Endothelial cell of umbilical vein (primary cell): ENCODE results near the gene AKAP13. TPM values are rescaled to one million over a fixed set of nuclear protein-coding genes. Genes with fewer than 3 reads are reported as not detected.

ENCODE experiments used
- BruUV-seq: library from RNA; stranded (reverse); fragments of 400-500 nt; replicated peaks from 2 replicates; lab custom pipeline; 2021; lab: Mats Ljungman, UMichigan
- CTCF ChIA-PET: fragments of 300-600, 350-600 bp; sonication (Branson Sonifier 250); formaldehyde crosslinking; loops from one replicate; lab custom pipeline; 2021; ENCODE audit warnings: antibody characterized with exemption, inconsistent platforms; lab: Charles Lee
- POLR2A ChIA-PET: fragments of 300-600, 350-600 bp; sonication (Branson Sonifier 250); formaldehyde crosslinking; loops from one replicate; lab custom pipeline; 2021; ENCODE audit warnings: antibody characterized with exemption, inconsistent platforms; lab: Charles Lee
- DNase-seq: peaks from one replicate; pipeline ENCODE4 v3.0.0-alpha.2; 2011; ENCODE audit warnings: low read depth, low spot score
- FAIRE-seq: peaks from 2 replicates; lab custom pipeline; 2011; peaks lifted over from hg19 to GRCh38; lab: Jason Lieb, UNC
- H2AFZ ChIP-seq: 2 replicates; pipeline ENCODE4 v1.6.0; 2012; ENCODE audit warnings: low read depth, low read length, control low read depth, inconsistent platforms
- H3K27ac ChIP-seq: 2 replicates; pipeline ENCODE4 v1.5.1; 2011; ENCODE audit warnings: low read depth, mild to moderate bottlenecking, control low read depth, low read length, moderate library complexity; ENCODE audit not compliant: insufficient read depth
- H3K27me3 ChIP-seq, 2 experiments: 2 replicates each; pipeline versions ENCODE4 v1.6.0 to v1.6.1; 2011; ENCODE audit warnings: low read length in 2 of 2, mixed read lengths in 1 of 2; ENCODE audit not compliant: control insufficient read depth in 2 of 2, insufficient read depth in 2 of 2
- H3K36me3 ChIP-seq, 2 experiments: 2 replicates in 1 of 2; 3 replicates in 1 of 2; pipeline ENCODE4 v1.5.1; 2011; ENCODE audit warnings: low read length in 2 of 2, mild to moderate bottlenecking in 1 of 2, moderate library complexity in 1 of 2; ENCODE audit not compliant: control insufficient read depth in 2 of 2, insufficient read depth in 2 of 2; ENCODE audit errors: extremely low read depth in 1 of 2
- H3K4me1 ChIP-seq: 3 replicates; pipeline ENCODE4 v1.5.1; 2011; ENCODE audit warnings: mild to moderate bottlenecking, low read length; ENCODE audit not compliant: control insufficient read depth, insufficient read depth; ENCODE audit errors: extremely low read depth
- H3K4me2 ChIP-seq: 2 replicates; pipeline ENCODE4 v1.6.1; 2011; ENCODE audit warnings: low read length, control low read depth, mixed read lengths; ENCODE audit not compliant: insufficient read depth
- H3K4me3 ChIP-seq, 3 experiments: fragments of 200-600 bp in 1 of 3; sonication (generic), shearing (Covaris generic) in 1 of 3; replicated peaks in 1 of 3; 2 replicates each; pipeline ENCODE4 v1.5.1; 2011 to 2016; ENCODE audit warnings: control low read depth in 3 of 3, low read length in 3 of 3, mild to moderate bottlenecking in 2 of 3, inconsistent platforms in 1 of 3, low read depth in 1 of 3, moderate library complexity in 1 of 3; ENCODE audit not compliant: insufficient read depth in 1 of 3
- H3K79me2 ChIP-seq: 2 replicates; pipeline ENCODE4 v1.6.0; 2012; ENCODE audit warnings: low read length, inconsistent platforms; ENCODE audit not compliant: control insufficient read depth, insufficient read depth
- H3K9ac ChIP-seq: replicated peaks from 2 replicates; pipeline ENCODE3; 2011; ENCODE audit warnings: low read length, control low read depth; ENCODE audit not compliant: insufficient read depth; ENCODE audit errors: extremely low read depth
- H3K9me1 ChIP-seq: replicated peaks from 3 replicates; pipeline ENCODE4 v1.6.0; 2011; ENCODE audit warnings: mild to moderate bottlenecking, low read length; ENCODE audit not compliant: control insufficient read depth, insufficient read depth; ENCODE audit errors: extremely low read depth
- H3K9me3 ChIP-seq: replicated peaks from 2 replicates; pipeline ENCODE4 v1.5.1; 2012; ENCODE audit warnings: low read length, inconsistent platforms; ENCODE audit not compliant: control insufficient read depth, insufficient read depth
- H4K20me1 ChIP-seq: replicated peaks from 2 replicates; pipeline ENCODE3; 2011; ENCODE audit warnings: mild to moderate bottlenecking, low read length; ENCODE audit not compliant: control insufficient read depth, insufficient read depth; ENCODE audit errors: extremely low read depth
- CTCF ChIP-seq, 2 donors: IDR thresholded peaks; 1 replicate in 1 of 2; 2 replicates in 1 of 2; pipeline ENCODE4 v1.5.1; 2011; ENCODE audit warnings: low read length in 2 of 2, mild to moderate bottlenecking in 2 of 2, moderate library complexity in 2 of 2, control low read depth in 1 of 2, inconsistent platforms in 1 of 2, low read depth in 1 of 2; ENCODE audit not compliant: insufficient read depth in 1 of 2; ENCODE audit errors: extremely low read depth in 1 of 2
- EZH2 ChIP-seq: IDR thresholded peaks from 2 replicates; pipeline ENCODE4 v1.6.1; 2012; ENCODE audit warnings: borderline replicate concordance, low read depth, mild to moderate bottlenecking, moderate library complexity, low read length, inconsistent platforms; ENCODE audit not compliant: severe bottlenecking
- FOS ChIP-seq: IDR thresholded peaks from 2 replicates; pipeline ENCODE4 v1.6.1; 2011; ENCODE audit warnings: mild to moderate bottlenecking, low read length, moderate library complexity, borderline replicate concordance; ENCODE audit not compliant: insufficient read depth
- GATA2 ChIP-seq: IDR thresholded peaks from 2 replicates; pipeline ENCODE4 v1.7.0; 2011; ENCODE audit warnings: low read depth, mild to moderate bottlenecking, moderate library complexity, mixed read lengths, low read length; ENCODE audit not compliant: insufficient read length, insufficient read depth
- JUN ChIP-seq: IDR thresholded peaks from 2 replicates; pipeline ENCODE4 v1.6.1; 2011; ENCODE audit warnings: borderline replicate concordance, low read depth; ENCODE audit not compliant: insufficient read length, insufficient read depth
- MAX ChIP-seq: IDR thresholded peaks from 2 replicates; pipeline ENCODE4 v1.6.1; 2011; ENCODE audit not compliant: insufficient read depth, insufficient read length
- MYC ChIP-seq: IDR thresholded peaks from one replicate; pipeline ENCODE4 v1.6.1; 2011; ENCODE audit warnings: mild to moderate bottlenecking, low read depth, low read length
- POLR2A ChIP-seq: IDR thresholded peaks from 2 replicates; pipeline ENCODE4 v1.6.1; 2012; ENCODE audit warnings: low read depth, mild to moderate bottlenecking, control low read depth, low read length
- POLR2AphosphoS5 ChIP-seq: IDR thresholded peaks from 2 replicates; pipeline ENCODE4 v1.6.1; 2012; ENCODE audit warnings: low read depth, mild to moderate bottlenecking, control low read depth, low read length, moderate library complexity; ENCODE audit not compliant: insufficient read depth
- dilution Hi-C: fragments of 300-500 bp; cut with MboI; formaldehyde crosslinking; loops from one replicate; pipeline ENCODE4 v1.15.0; 2019; ENCODE audit warnings: low sequenced_read_pairs; ENCODE audit not compliant: extremely low pct_ligation_motif_present
- intact Hi-C: fragments of 100-400 bp; cut with micrococcal nuclease; formaldehyde crosslinking; loops from one replicate; pipeline ENCODE4 v1.10.0; 2022
- polyA plus RNA-seq, 4 experiments: library from polyadenylated mRNA; depleted of rRNA in 3 of 4; stranded (reverse) in 3 of 4; unstranded in 1 of 4; fragments of >200 nt; gene quantifications; 2 replicates each; pipeline versions ENCODE4 v1.2.1 to v1.2.3, GENCODE V29; 2011 to 2012; ENCODE audit warnings: missing spikeins in 1 of 4
- total RNA-seq: library from RNA; stranded (reverse); gene quantifications from 2 replicates; pipeline ENCODE4 v1.2.3, GENCODE V29; 2021

The AKAP13 gene
- total and polyA plus RNA-seq, 2 donors (not counting 3 experiments of a cell fraction or from before 2014, with no cell fraction given) = 22.8 to 87.8 TPM

GRCh38 chr15:85417276-85417675 is 36.9 kb downstream of the AKAP13 start:
- no peaks in the 10 kb centered on the region for H3K9me3 ChIP-seq
- intact Hi-C loops = no loop called here
- CTCF ChIA-PET = interaction anchor here (2.4 kb wide), 1 partner anchor 121 kb away, joined by 9 read pairs; no protein-coding TSS in a partner anchor
- DNase-seq (no peak), FAIRE-seq (no peak)
- H3K27ac ChIP-seq = no peak overlapping the region
- H3K4me3 ChIP-seq = no peak overlapping the region
- H3K4me1 ChIP-seq = peaks cover 40% of the 10 kb centered on the region
- dilution Hi-C loops = no loop called here
- H3K27me3 ChIP-seq = no peaks in the 10 kb centered on the region
- BruUV-seq = no TSS peak
- no peak overlapping the region for H2AFZ ChIP-seq
- H3K4me2 ChIP-seq = no peak overlapping the region
- H3K36me3 ChIP-seq = no peaks in the 10 kb centered on the region
- H4K20me1 ChIP-seq = no peaks in the 10 kb centered on the region
- TF ChIP-seq GATA2 = no peak
- no peak for TF ChIP-seq POLR2A
- no peak for TF ChIP-seq FOS
- no peak for TF ChIP-seq CTCF (IDR thresholded peaks at IDR 0.05; ENCODE audit: extremely low read depth in 1 of 2, insufficient read depth in 1 of 2, low read depth in 1 of 2, low read length in 2 of 2)
- no peak for TF ChIP-seq POLR2AphosphoS5
- no peak for TF ChIP-seq MYC
- TF ChIP-seq EZH2 = no peak
- no peak for TF ChIP-seq MAX
- TF ChIP-seq JUN = no peak
- peaks cover 70% of the 10 kb centered on the region for H3K79me2 ChIP-seq
- no peak overlapping the region for H3K9ac ChIP-seq
- no peaks in the 10 kb centered on the region for H3K9me1 ChIP-seq
- POLR2A ChIA-PET = no interaction called here
